ENCODE data around the gene SYT1.

GRCh38 chr12:79482323-79482722 is 617.7 kb downstream of the SYT1 start:
- TF ChIP-seq CTCF (IDR thresholded peaks at IDR 0.05; ENCODE audit: low read depth, low read length) (no peak), POLR2A (IDR thresholded peaks at IDR 0.05; ENCODE audit: extremely low read depth, insufficient read length) (no peak)
